ENCODE results near the gene RNF4.

GRCh38 chr4:2434420-2434819, 34.5 kb upstream of the RNF4 start:
- TF ChIP-seq EZH2phosphoT487 (IDR thresholded peaks at IDR 0.05; ENCODE audit: insufficient read depth, low read depth) = no peak
- no peak for TF ChIP-seq EZH2 (IDR thresholded peaks at IDR 0.05; ENCODE audit: insufficient read depth, poor library complexity, severe bottlenecking)

Data from GM23248 (cell line).